ENCODE results near the gene ROMO1. TPM values are rescaled to one million over a fixed set of nuclear protein-coding genes. Genes with fewer than 3 reads are reported as not detected.

The ROMO1 gene
- total and polyA plus RNA-seq, 2 of the 8 experiments (the other 6 are each of a cell fraction or from before 2014, with no cell fraction given) = 164 to 702 TPM

- peaks cover 0 to 2% (median under 1%) of the 10 kb centered on the region in 4 experiments; a peak in 2 of 7 replicates for H3K4me1 ChIP-seq (replicated peaks in 1 of 4; ENCODE audit: control insufficient read depth in 3 of 4, insufficient read depth in 4 of 4, low read length in 3 of 4)
- no peak overlapping the region for H3K18ac ChIP-seq (ENCODE audit: extremely low read depth, low read length)
- no peak overlapping the region; the same call in 1 of the 2 replicates for H4K8ac ChIP-seq (ENCODE audit: extremely low read depth, insufficient read depth, low read length)
- no peak overlapping the region for H2BK12ac ChIP-seq (ENCODE audit: low read depth, low read length)
- no peaks in the 10 kb centered on the region for H3K9me3 ChIP-seq (ENCODE audit: insufficient read depth in 2 of 2, low read depth in 1 of 2, low read length in 1 of 2)
- no peak overlapping the region for H3K9ac ChIP-seq (replicated peaks in 1 of 4; ENCODE audit: extremely low read depth in 1 of 4, low read depth in 3 of 4, low read length in 3 of 4)
- H3K79me2 ChIP-seq (ENCODE audit: control insufficient read depth in 1 of 2, insufficient read depth in 2 of 2, low read length in 2 of 2) = peaks cover 0 to 8% of the 10 kb centered on the region in 2 experiments; a peak in 2 of 4 replicates
- ChIA-PET CTCF (ENCODE audit: partially characterized antibody) (interaction anchor here (1.1 to 1.3 kb wide), 2 partner anchors 17 to 39 kb away, joined by 5 read pairs; partner anchors contain the start of gene RBM39), POLR2A (ENCODE audit: partially characterized antibody) (interaction anchor here (0.6 to 40.1 kb wide), 11 partner anchors 10 to 159 kb away, joined by 3 to 2341 read pairs (median 4); partner anchors contain the start of gene RBM39)
- FAIRE-seq (no peak), DNase-seq (ENCODE audit: low read depth in 1 of 2, low spot score in 2 of 2) (no peak)
- H3K23ac ChIP-seq (ENCODE audit: insufficient read length) = no peak overlapping the region
- no peak overlapping the region for H3K27ac ChIP-seq (ENCODE audit: low read depth, low read length)
- no peak overlapping the region for H2BK120ac ChIP-seq (replicated peaks; ENCODE audit: low read depth, low read length)
- H4K91ac ChIP-seq (replicated peaks; ENCODE audit: insufficient read length, low read length) = no peak overlapping the region
- no peaks in the 10 kb centered on the region for H3K27me3 ChIP-seq (replicated peaks in 1 of 4; ENCODE audit: control insufficient read depth in 3 of 4, extremely low read depth in 1 of 4, insufficient read depth in 3 of 4, low read length in 3 of 4)
- no peak overlapping the region for H2BK5ac ChIP-seq (ENCODE audit: low read depth, low read length)
- H2BK20ac ChIP-seq (ENCODE audit: low read length) = no peak overlapping the region
- H3K79me1 ChIP-seq (ENCODE audit: low read depth, low read length) = no peaks in the 10 kb centered on the region
- H2AFZ ChIP-seq (ENCODE audit: low read length) = no peak overlapping the region
- no peak overlapping the region for H4K5ac ChIP-seq (ENCODE audit: insufficient read length, low read depth, low read length)
- peaks cover 3 to 8% of the 10 kb centered on the region in 2 experiments for H4K20me1 ChIP-seq (replicated peaks in 1 of 2; ENCODE audit: control insufficient read depth in 1 of 2, insufficient read depth in 2 of 2, low read length in 2 of 2)
- no peak overlapping the region for H3K4me2 ChIP-seq (ENCODE audit: insufficient read depth in 1 of 2, low read depth in 2 of 2, low read length in 2 of 2)
- WGBS, 2 experiments (ENCODE audit: extremely low coverage in 1 of 2, insufficient coverage in 1 of 2, insufficient read length in 1 of 2, insufficient replicate concordance in 2 of 2, low coverage in 1 of 2, low lambda C conversion rate in 2 of 2, missing lambda C conversion rate in 1 of 2) = 91% methylated on average over 4 of the region's 4 CpGs; no CpG with 5 or more reads in 1 of the 2 experiments
- H3K56ac ChIP-seq (replicated peaks; ENCODE audit: insufficient read length, low read depth, low read length) = no peak overlapping the region
- H3K4me3 ChIP-seq (ENCODE audit: extremely low read depth in 1 of 4, insufficient read depth in 2 of 4, low read depth in 3 of 4, low read length in 4 of 4) = no peak overlapping the region
- H3K4ac ChIP-seq (replicated peaks; ENCODE audit: insufficient read length, low read depth, low read length) = no peak overlapping the region
- peaks cover 11% of the 10 kb centered on the region for H3K23me2 ChIP-seq (ENCODE audit: low read depth, low read length)
- H2BK15ac ChIP-seq (ENCODE audit: low read length) = no peak overlapping the region
- H3K36me3 ChIP-seq (ENCODE audit: control insufficient read depth in 2 of 4, insufficient read depth in 4 of 4, low read length in 3 of 4) = peaks cover 18 to 62% (median 37%) of the 10 kb centered on the region in 4 experiments
- no peak overlapping the region for H2AK5ac ChIP-seq (ENCODE audit: low read depth, low read length)
- H3K14ac ChIP-seq (ENCODE audit: insufficient read length) = no peak overlapping the region
- TF ChIP-seq POLR2AphosphoS5 (IDR thresholded peaks at IDR 0.05; ENCODE audit: low read depth, low read length) (peak; percentile 56; the same call in 1 of the 2 replicates), TAF1 (IDR thresholded peaks at IDR 0.05; ENCODE audit: low read depth, low read length) (no peak)
Observed at GRCh38 chr20:35702824-35703695, 3.9 kb downstream of the ROMO1 start.
